ENCODE measurements around the gene ABCD2. TPM values are rescaled to one million over a fixed set of nuclear protein-coding genes. Genes with fewer than 3 reads are reported as not detected.
"Not testable (repeated sequence)": the region's sequence is repeated elsewhere in the genome, so short reads cannot be mapped to it uniquely, and the experiment has no call there.

Gene ABCD2
- total RNA-seq, 2 donors from 2014 or later: 0.45 to 3.1 TPM

DNA sequence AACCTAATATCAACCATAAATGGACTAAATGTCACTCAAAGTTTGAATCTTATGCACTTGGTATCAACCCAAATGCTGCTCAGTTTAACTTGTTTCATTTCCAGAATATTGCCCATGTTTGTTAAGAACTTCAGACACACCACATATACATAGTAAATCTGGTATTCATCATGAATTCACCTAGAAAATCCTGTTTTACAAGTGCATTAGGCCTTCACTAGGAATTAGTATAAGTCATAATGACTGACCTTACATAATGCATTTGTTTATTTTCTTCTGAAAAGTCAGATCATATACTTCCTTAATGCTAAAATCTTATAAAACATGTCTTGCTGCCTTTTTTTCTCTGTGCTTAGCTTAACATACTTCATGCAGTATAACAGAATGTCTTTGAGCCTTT lies 66.1 kb downstream of the ABCD2 start:
- no peaks in the 10 kb centered on the region for H3K4me1 Mint-ChIP-seq (ENCODE audit: low read depth in 2 of 2)
- no peak for ATAC-seq
- no peak overlapping the region for H3K27ac Mint-ChIP-seq
- peaks cover 13% of the 10 kb centered on the region for H3K36me3 Mint-ChIP-seq
- H3K9me3 Mint-ChIP-seq: peaks cover 8% of the 10 kb centered on the region
- no peak overlapping the region for H3K4me3 Mint-ChIP-seq
- H3K27me3 Mint-ChIP-seq: peaks cover 0 to 2% of the 10 kb centered on the region in 2 donors
- no peak for DNase-seq (ENCODE audit: low spot score)

DNA sequence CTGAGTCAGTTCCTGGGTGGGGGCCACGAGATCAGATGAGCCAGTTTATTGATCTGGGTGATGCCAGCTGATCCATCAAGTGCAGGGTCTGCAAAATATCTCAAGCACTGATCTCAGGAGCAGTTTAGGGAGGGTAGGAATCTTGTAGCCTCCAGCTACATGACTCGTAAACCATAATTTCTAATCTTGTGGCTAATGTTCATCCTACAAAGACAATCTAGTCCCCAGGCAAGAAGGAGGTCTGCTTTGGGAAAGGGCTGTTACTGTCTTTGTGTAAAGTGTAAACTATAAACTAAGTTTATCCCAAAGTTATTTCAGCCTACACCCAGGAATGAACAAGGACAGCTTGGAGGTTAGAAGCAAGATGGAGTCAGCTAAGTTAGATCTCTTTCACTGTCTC lies 75.4 kb downstream of the ABCD2 start:
- H3K36me3 Mint-ChIP-seq; ATAC-seq; H3K27ac Mint-ChIP-seq; H3K4me1 Mint-ChIP-seq (ENCODE audit: low read depth in 2 of 2); H3K9me3 Mint-ChIP-seq; H3K4me3 Mint-ChIP-seq; DNase-seq (ENCODE audit: low spot score): not testable (repeated sequence)
- H3K27me3 Mint-ChIP-seq: peaks cover 0 to 12% of the 10 kb centered on the region in 2 donors

DNA sequence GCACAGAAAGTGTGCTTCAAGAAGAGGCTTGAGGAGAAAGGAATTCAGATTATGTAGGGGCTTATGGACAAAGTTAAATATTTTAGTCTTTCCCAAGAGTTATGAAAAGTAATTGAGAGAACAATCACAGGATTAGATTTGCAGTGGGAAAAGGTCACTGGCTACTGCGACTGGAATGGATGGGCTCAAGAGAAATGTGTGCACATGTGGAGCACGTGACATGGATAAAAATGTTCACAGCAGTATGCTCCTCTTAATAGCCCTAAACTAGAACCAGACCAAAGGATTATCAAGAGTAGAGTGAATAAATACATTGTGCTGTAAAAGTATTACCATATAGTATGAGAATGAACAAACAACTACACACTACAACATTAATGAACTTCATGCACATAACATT lies 78.1 kb downstream of the ABCD2 start:
- H3K4me1 Mint-ChIP-seq (ENCODE audit: low read depth in 2 of 2): no peaks in the 10 kb centered on the region
- ATAC-seq (no peak), DNase-seq (ENCODE audit: low spot score) (no peak)
- no peaks in the 10 kb centered on the region for H3K9me3 Mint-ChIP-seq
- H3K36me3 Mint-ChIP-seq: no peaks in the 10 kb centered on the region
- H3K27me3 Mint-ChIP-seq: peaks cover 0 to 4% of the 10 kb centered on the region in 2 donors
- H3K4me3 Mint-ChIP-seq: no peak overlapping the region
- no peak overlapping the region for H3K27ac Mint-ChIP-seq

DNA sequence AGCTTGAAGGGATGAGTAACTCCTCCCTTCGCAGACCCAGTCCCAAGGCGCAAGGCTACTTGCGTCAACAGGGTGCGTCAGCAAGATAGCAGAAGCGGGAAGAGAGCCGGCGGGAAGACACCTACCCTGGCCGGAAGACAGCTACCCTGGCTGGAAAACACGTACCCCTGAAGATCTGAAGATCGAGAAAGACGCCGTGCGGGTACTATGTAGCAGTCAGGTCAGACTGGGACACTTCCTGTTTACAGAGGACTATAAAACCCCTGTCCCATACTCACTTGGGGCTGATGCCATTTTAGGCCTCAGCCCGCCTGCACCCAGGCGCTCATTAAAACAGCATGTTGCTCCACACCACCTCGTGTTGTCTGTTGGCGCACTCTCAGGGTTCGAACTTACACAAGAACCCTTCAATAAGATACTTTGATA lies 80.9 kb downstream of the ABCD2 start:
- Mint-ChIP-seq H3K36me3 (no peaks in the 10 kb centered on the region), H3K27ac (no peak overlapping the region), H3K9me3 (no peaks in the 10 kb centered on the region), H3K4me3 (no peak overlapping the region), H3K4me1 (ENCODE audit: low read depth in 2 of 2) (no peaks in the 10 kb centered on the region), H3K27me3 (peaks cover 0 to 2% of the 10 kb centered on the region in 2 donors)
- ATAC-seq: no peak
- no peak for DNase-seq (ENCODE audit: low spot score)

DNA sequence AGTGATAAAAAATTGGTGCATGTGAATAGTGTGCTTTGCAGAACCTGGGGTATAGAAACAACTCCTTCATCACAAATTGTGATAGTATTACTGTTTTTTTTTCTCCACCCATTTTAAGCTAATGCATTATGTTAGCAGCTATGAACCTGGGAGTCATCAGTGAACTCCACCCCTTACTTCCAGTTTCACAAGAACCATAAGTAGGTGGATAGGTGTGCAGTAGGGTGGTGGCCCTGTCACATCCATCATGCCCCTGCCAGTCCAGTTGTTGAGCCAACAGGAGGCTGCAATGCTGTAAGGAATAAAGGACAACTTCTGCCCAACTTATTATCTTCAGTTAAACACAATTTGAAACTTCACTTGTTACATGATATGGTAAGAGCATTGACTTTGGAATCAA lies 85.7 kb downstream of the ABCD2 start:
- Mint-ChIP-seq H3K36me3 (no peaks in the 10 kb centered on the region), H3K27ac (peak overlapping the region in 1 of 2 donors; percentile 49), H3K27me3 (peaks cover 0 to 10% of the 10 kb centered on the region in 2 donors), H3K9me3 (no peaks in the 10 kb centered on the region), H3K4me3 (no peak overlapping the region), H3K4me1 (ENCODE audit: low read depth in 2 of 2) (no peaks in the 10 kb centered on the region)
- ATAC-seq (no peak), DNase-seq (ENCODE audit: low spot score) (no peak)

DNA sequence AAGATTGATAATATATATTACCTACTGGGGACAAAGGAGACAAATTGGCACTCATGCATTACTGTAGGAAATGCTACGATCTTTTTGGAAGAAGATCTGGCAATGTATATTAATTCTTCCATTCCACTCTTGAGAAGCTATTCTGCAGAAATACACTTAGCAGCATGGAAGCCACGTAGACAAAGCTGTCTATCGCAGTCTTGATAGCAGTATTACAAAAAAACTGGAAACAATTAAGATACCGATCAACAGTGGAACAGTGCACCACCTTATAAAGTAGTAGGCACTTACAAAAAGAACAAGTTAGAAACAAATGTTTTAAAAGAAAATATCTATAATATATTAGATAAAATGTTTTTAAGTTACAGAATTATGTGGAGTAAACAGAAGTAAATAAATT lies 87.2 kb downstream of the ABCD2 start:
- no peak for DNase-seq (ENCODE audit: low spot score)
- Mint-ChIP-seq H3K27ac (no peak overlapping the region), H3K36me3 (peaks cover 2% of the 10 kb centered on the region), H3K9me3 (no peaks in the 10 kb centered on the region), H3K4me1 (ENCODE audit: low read depth in 2 of 2) (no peaks in the 10 kb centered on the region), H3K27me3 (peaks cover 0 to 10% of the 10 kb centered on the region in 2 donors), H3K4me3 (no peak overlapping the region)
- no peak for ATAC-seq

DNA sequence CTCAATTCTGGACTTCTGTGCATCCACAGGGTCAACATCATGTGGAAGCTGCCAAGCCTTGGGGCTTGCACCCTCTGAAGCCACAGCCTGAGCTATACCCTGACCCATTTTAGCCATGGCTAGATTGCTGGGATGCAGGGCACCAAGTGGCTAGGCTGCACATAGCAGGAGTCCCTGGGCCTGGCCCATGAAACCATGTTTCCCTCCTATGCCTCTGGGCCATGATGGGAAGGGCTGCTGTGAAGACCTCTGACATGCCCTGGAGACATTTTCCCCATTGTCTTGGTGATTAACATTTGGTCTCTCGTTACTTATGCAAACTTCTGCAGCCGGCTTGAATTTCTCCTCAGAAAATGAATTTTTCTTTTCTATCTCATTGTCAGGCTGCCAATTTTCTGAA lies 92.6 kb downstream of the ABCD2 start:
- H3K36me3 Mint-ChIP-seq: peaks cover 5% of the 10 kb centered on the region
- H3K9me3 Mint-ChIP-seq: no peaks in the 10 kb centered on the region
- H3K4me3 Mint-ChIP-seq: no peak overlapping the region
- H3K4me1 Mint-ChIP-seq (ENCODE audit: low read depth in 2 of 2): no peaks in the 10 kb centered on the region
- ATAC-seq: no peak
- DNase-seq (ENCODE audit: low spot score): no peak
- H3K27ac Mint-ChIP-seq: no peak overlapping the region
- H3K27me3 Mint-ChIP-seq: peaks cover 0 to 7% of the 10 kb centered on the region in 2 donors

DNA sequence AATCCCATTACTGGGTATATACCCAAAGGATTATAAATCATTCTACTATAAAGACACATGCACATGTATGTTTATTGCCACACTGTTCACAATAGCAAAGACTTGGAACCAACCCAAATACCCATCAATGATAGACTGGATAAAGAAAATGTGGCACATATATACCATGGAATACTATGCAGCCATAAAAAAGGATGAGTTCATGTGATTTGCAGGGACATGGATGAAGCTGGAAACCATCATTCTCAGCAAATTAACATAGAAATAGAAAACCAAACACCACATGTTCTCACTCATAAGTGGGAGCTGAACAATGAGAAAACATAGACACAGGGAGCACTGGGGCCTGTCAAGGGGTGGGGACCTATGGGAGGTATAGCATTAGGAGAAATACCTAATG lies 97.4 kb downstream of the ABCD2 start:
- H3K9me3 Mint-ChIP-seq; H3K4me3 Mint-ChIP-seq; H3K36me3 Mint-ChIP-seq; ATAC-seq; H3K27me3 Mint-ChIP-seq; H3K27ac Mint-ChIP-seq; DNase-seq (ENCODE audit: low spot score); H3K4me1 Mint-ChIP-seq (ENCODE audit: low read depth in 2 of 2): not testable (repeated sequence)

DNA sequence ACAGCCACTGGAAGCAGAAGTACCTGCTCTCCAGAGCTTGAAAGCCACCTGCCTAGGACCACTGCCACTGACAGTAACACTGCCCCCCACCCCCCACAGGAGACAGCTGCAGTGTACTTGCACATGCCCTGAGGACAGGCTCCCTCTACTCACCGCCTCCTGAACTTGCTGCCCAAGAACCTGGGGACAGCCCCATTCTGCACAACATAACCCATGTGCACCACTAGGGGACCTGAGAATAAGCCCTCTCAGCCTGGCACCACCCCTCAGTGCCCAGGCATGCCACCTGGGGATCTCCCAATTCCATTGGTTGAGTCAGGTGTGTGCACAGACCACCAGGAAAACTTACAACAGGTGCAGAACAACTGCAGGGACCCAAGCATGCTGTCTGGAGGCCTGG lies 109.6 kb downstream of the ABCD2 start:
- ATAC-seq (no peak), DNase-seq (ENCODE audit: low spot score) (no peak)
- H3K9me3 Mint-ChIP-seq: peaks cover 2% of the 10 kb centered on the region
- H3K4me1 Mint-ChIP-seq (ENCODE audit: low read depth in 2 of 2): no peaks in the 10 kb centered on the region
- H3K4me3 Mint-ChIP-seq: no peak overlapping the region
- H3K27me3 Mint-ChIP-seq: peaks cover 13 to 18% of the 10 kb centered on the region in 2 donors
- H3K36me3 Mint-ChIP-seq: peaks cover 14% of the 10 kb centered on the region
- no peak overlapping the region for H3K27ac Mint-ChIP-seq

DNA sequence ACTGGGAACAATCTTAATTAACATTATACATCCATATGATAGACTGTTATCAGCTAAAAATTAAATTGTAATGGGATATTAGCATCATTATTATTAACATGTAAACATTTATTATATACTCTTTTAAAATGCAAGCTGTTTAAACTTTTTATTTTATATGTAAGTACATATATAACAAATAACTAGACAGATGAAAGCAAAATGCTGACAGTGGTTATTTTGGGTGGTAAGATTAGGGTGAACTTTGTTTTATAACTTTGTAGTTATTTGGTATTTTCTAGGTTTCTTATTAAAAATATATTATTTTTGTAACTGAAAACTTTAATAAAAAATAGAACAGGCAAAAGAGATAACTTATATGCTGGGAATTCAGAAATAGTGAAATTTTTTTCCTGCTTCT lies 114.0 kb downstream of the ABCD2 start:
- Mint-ChIP-seq H3K9me3 (no peaks in the 10 kb centered on the region), H3K27me3 (peaks cover 0 to 8% of the 10 kb centered on the region in 2 donors), H3K27ac (no peak overlapping the region), H3K4me1 (ENCODE audit: low read depth in 2 of 2) (no peaks in the 10 kb centered on the region), H3K4me3 (no peak overlapping the region), H3K36me3 (peaks cover under 1% of the 10 kb centered on the region)
- DNase-seq (ENCODE audit: low spot score) (no peak), ATAC-seq (no peak)

DNA sequence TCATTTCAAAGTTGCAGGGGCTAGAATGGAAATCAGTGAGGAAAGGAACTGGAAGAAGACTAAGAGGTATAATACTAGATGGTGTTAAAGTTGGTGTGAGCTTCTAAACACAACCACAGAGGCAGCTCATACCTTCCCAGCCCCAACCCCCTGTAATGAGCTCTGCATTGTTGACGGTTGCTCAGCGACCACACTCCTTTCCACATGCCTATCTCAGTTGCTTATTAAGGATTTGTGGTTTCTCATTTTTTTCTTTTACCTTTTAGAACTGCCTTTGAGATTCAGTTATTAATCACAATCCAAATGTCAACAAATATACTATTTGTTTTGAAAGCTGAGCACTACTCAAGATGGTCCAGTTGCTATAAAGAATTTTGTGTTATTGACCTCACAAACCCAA lies 114.6 kb downstream of the ABCD2 start:
- no peak for DNase-seq (ENCODE audit: low spot score)
- Mint-ChIP-seq H3K9me3 (no peaks in the 10 kb centered on the region), H3K27me3 (peaks cover 0 to 8% of the 10 kb centered on the region in 2 donors), H3K36me3 (no peaks in the 10 kb centered on the region), H3K27ac (no peak overlapping the region), H3K4me1 (ENCODE audit: low read depth in 2 of 2) (no peaks in the 10 kb centered on the region), H3K4me3 (no peak overlapping the region)
- ATAC-seq: no peak

DNA sequence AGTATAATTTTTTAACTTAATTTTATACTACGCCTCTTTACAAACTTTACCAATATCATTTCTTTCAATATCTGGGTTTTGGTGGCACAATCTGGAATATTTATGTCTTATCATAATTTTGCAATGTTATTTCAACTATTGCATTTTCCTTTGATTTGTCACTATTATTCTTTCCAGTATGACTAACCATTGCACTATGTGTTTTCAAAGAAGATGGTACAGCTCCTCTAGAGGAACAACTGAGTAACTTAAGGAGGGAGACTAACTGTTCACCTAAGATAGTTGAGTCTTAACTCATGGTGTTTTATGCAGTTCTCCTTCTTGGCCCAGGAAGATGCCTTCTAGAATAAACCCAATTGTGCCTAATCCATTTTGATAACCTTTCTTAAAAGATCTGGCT lies 116.2 kb downstream of the ABCD2 start:
- Mint-ChIP-seq H3K27me3 (peaks cover 0 to 5% of the 10 kb centered on the region in 2 donors), H3K27ac (no peak overlapping the region), H3K4me3 (no peak overlapping the region), H3K9me3 (no peaks in the 10 kb centered on the region), H3K4me1 (ENCODE audit: low read depth in 2 of 2) (no peaks in the 10 kb centered on the region), H3K36me3 (no peaks in the 10 kb centered on the region)
- ATAC-seq: no peak
- DNase-seq (ENCODE audit: low spot score): no peak

DNA sequence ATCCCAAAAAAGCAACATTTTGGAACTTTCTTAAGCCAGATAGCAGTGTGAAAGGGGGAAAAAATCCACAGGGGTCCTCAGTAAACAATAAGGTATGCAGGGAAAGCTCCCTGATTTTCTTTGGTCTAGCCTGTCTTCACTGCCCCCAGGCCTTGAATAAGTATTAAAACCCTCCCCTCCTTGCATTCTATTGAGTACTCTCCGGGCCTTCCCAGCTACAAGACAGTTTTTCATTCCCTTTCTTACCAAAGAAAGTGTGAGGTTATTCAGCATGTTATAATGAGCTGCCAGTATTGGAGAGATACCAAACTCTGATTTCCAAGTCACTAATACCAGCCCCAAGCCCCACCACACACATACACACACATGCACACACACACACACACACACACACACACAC lies 116.9 kb downstream of the ABCD2 start:
- Mint-ChIP-seq H3K27me3 (peaks cover 0 to 5% of the 10 kb centered on the region in 2 donors), H3K4me3 (no peak overlapping the region), H3K27ac (no peak overlapping the region), H3K36me3 (no peaks in the 10 kb centered on the region), H3K4me1 (ENCODE audit: low read depth in 2 of 2) (no peaks in the 10 kb centered on the region), H3K9me3 (no peaks in the 10 kb centered on the region)
- ATAC-seq (no peak), DNase-seq (ENCODE audit: low spot score) (no peak)

Measured in natural killer cell treated with Interleukin-12 subunit alpha and Interleukin-12 subunit beta and Interleukin-15 and Interleukin-18, amount 100 ng/mL, for 72 hours (primary cell).